GM19035 (cell line): ENCODE measurements around the gene CTR9.

ENCODE experiments used
- ATAC-seq: cut with Tn5 transposase; IDR thresholded peaks from one replicate; pipeline ENCODE4 v1.9.1; 2021; ENCODE audit not compliant: unreplicated experiment

Gene CTR9

GRCh38 chr11:10750838-10751580 is at the start of gene CTR9:
CTR9 (plus strand) TSS chr11:10751246; CDS start chr11:10751413, 167 bp downstream.
- ATAC-seq, result peak; percentile 94

GRCh38 chr11:10701982-10702381 is 49.1 kb upstream of the CTR9 start:
- ATAC-seq, result no peak

GRCh38 chr11:10708131-10708530 is 42.9 kb upstream of the CTR9 start:
- no peak for ATAC-seq

- no peak for ATAC-seq
Observed at GRCh38 chr11:10709299-10710086, 41.6 kb upstream of the CTR9 start.

GRCh38 chr11:10715571-10715970 is 35.5 kb upstream of the CTR9 start:
- no peak for ATAC-seq

GRCh38 chr11:10716122-10716521 is 34.9 kb upstream of the CTR9 start:
- no peak for ATAC-seq

- no peak for ATAC-seq
Observed at GRCh38 chr11:10716543-10717259, 34.3 kb upstream of the CTR9 start.

GRCh38 chr11:10719616-10720015 is 31.4 kb upstream of the CTR9 start:
- ATAC-seq, result no peak

- no peak for ATAC-seq
Observed at GRCh38 chr11:10720881-10721376, 30.1 kb upstream of the CTR9 start.

- ATAC-seq, result no peak
Observed at GRCh38 chr11:10722307-10722706, 28.7 kb upstream of the CTR9 start.

GRCh38 chr11:10725114-10725906 is 25.7 kb upstream of the CTR9 start:
- no peak for ATAC-seq

GRCh38 chr11:10725907-10726253 is 25.2 kb upstream of the CTR9 start:
- ATAC-seq, result no peak

GRCh38 chr11:10727146-10727851 is 23.7 kb upstream of the CTR9 start:
- no peak for ATAC-seq

GRCh38 chr11:10728154-10728553 is 22.9 kb upstream of the CTR9 start:
- ATAC-seq, result no peak

GRCh38 chr11:10728789-10729472 is 22.1 kb upstream of the CTR9 start:
- no peak for ATAC-seq

- no peak for ATAC-seq
Observed at GRCh38 chr11:10730151-10730550, 20.9 kb upstream of the CTR9 start.

GRCh38 chr11:10731064-10731680 is 19.9 kb upstream of the CTR9 start:
- ATAC-seq, result no peak

- peak; percentile 98 for ATAC-seq
Observed at GRCh38 chr11:10735481-10736475, 15.3 kb upstream of the CTR9 start.
